Measurements from ENCODE around the gene GNL2. TPM values are rescaled to one million over a fixed set of nuclear protein-coding genes. Genes with fewer than 3 reads are reported as not detected.

The GNL2 gene
- total RNA-seq, 4 donors from 2014 or later = 27.8 to 67.5 (median 44.2) TPM

DNA sequence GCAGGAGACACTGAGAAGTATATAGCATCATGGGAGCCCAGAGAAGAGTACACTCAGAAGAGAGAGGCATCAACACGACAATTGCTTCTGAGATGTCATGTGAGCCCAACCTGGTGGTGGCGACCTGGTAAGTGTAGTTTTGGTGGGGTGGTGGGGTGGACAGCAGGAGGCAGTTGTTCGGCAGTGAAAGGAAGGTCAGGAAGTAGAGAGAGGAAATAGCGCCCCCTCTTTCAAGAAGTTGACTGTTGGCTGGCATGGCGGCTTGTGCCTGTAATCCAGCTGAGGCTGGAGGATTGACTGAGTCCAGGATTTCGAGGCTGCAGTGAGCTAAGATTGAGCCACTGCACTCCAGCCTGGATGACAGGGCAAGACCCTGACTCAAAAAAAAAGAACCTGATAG, 26.4 kb upstream of the GNL2 start:
- 40 to 46% methylated on average over 6 of the region's 6 CpGs for WGBS, 2 donors
- no peak for DNase-seq (ENCODE audit: low spot score in 2 of 2)
- no peaks in the 10 kb centered on the region for H3K9me3 ChIP-seq
- H3K27ac ChIP-seq = no peak overlapping the region
- H3K36me3 ChIP-seq = no peaks in the 10 kb centered on the region
- peaks cover 0 to 66% of the 10 kb centered on the region in 2 donors for H3K27me3 ChIP-seq
- no peaks in the 10 kb centered on the region for H3K4me1 ChIP-seq
- H3K4me3 ChIP-seq = no peak overlapping the region
- TF ChIP-seq, protein P1, sequence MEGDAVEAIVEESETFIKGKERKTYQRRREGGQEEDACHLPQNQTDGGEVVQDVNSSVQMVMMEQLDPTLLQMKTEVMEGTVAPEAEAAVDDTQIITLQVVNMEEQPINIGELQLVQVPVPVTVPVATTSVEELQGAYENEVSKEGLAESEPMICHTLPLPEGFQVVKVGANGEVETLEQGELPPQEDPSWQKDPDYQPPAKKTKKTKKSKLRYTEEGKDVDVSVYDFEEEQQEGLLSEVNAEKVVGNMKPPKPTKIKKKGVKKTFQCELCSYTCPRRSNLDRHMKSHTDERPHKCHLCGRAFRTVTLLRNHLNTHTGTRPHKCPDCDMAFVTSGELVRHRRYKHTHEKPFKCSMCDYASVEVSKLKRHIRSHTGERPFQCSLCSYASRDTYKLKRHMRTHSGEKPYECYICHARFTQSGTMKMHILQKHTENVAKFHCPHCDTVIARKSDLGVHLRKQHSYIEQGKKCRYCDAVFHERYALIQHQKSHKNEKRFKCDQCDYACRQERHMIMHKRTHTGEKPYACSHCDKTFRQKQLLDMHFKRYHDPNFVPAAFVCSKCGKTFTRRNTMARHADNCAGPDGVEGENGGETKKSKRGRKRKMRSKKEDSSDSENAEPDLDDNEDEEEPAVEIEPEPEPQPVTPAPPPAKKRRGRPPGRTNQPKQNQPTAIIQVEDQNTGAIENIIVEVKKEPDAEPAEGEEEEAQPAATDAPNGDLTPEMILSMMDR (IDR thresholded peaks at IDR 0.05) = no peak
- TF ChIP-seq POLR2A (IDR thresholded peaks at IDR 0.05) (no peak), EP300 (IDR thresholded peaks at IDR 0.05) (no peak)

DNA sequence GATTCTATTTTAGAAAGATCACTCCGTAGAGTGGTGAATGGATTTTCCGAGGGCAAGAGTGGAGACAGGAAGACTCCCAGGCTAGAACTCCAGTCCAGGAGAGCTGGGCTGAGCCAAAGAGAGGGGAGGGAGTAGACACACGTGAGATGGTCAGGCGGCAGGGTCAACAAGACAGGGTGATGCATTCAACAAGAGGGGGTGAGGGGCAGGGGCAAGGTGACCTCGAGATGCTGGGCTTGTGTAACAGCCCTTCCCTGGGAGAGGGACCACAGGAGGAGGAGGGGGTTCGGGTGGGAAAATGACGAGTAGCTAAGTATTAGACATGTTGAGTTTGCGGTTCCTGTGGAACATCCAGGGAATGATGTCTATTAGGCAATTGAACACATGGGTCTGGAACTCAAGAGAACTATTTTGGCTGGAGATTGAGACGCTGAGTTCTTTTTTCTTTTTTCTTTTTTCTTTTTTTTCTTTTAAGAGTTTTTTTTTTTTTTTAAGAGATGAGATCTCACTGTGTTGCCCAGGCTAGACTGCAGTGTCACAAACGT, 25.7 kb upstream of the GNL2 start:
- Histone ChIP-seq H3K4me1 (no peaks in the 10 kb centered on the region), H3K36me3 (no peaks in the 10 kb centered on the region), H3K27me3 (peaks cover 0 to 66% of the 10 kb centered on the region in 2 donors), H3K27ac (no peak overlapping the region), H3K4me3 (no peak overlapping the region), H3K9me3 (no peaks in the 10 kb centered on the region)
- WGBS, 2 donors = 59 to 60% methylated on average over 10 of the region's 10 CpGs
- TF ChIP-seq, protein P1 (IDR thresholded peaks at IDR 0.05) = no peak
- no peak for TF ChIP-seq POLR2A (IDR thresholded peaks at IDR 0.05)
- TF ChIP-seq EP300 (IDR thresholded peaks at IDR 0.05) = no peak
- DNase-seq (ENCODE audit: low spot score in 2 of 2) = no peak

DNA sequence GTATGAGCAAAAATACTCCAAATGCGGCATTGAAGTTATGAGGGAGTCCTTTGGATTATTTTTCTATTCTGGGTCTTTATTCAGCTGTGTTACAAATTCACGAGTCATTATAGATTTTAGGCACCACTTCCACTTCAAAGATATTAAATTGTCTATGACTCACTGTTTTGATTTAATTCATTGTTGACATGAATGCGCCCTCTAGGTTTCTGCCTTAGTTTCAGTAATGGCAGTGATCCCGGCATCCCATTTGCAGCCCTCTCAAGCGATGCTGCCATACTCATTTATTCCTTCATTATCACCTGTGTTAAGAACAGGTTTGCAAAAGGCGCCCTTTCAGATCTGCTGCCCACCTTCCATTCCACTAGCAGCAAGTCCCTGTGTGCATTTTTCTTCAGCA, 25.0 kb upstream of the GNL2 start:
- 81 to 83% methylated on average over 6 of the region's 6 CpGs for WGBS, 2 donors
- no peak overlapping the region for H3K27ac ChIP-seq

DNA sequence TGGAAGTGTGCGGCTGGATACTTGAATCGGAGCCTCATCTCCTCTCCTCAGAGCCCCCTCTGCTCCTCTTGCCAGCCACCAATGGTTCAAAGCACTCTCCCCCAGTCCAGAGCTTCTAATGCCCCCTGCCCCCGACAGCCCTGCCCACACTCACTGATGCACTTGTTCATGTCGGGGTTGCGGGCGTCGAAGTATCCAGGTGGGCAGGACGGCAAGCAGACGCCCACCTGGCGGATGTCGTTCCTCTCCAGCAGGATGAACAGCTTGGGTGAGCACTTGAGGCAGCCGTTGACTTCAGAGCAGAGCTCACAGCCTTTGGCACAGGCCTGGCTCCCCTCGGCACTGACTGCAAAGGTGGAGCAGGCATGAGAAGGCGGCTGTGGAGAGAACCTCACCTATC, 20.6 kb upstream of the GNL2 start:
- Histone ChIP-seq H3K27ac (no peak overlapping the region), H3K27me3 (peaks cover 0 to 54% of the 10 kb centered on the region in 2 donors), H3K4me1 (no peaks in the 10 kb centered on the region), H3K4me3 (no peak overlapping the region), H3K36me3 (no peaks in the 10 kb centered on the region), H3K9me3 (no peaks in the 10 kb centered on the region)
- DNase-seq (ENCODE audit: low spot score in 2 of 2) = no peak
- TF ChIP-seq EP300 (IDR thresholded peaks at IDR 0.05) = no peak
- TF ChIP-seq POLR2A (IDR thresholded peaks at IDR 0.05) = no peak
- TF ChIP-seq, protein P1 (IDR thresholded peaks at IDR 0.05) = no peak
- 69 to 80% methylated on average over 10 to 14 of the region's 14 CpGs for WGBS, 2 donors

More for the DNA sequence above, 25.0 kb upstream of the GNL2 start:
- Histone ChIP-seq H3K4me3 (no peak overlapping the region), H3K4me1 (no peaks in the 10 kb centered on the region), H3K9me3 (no peaks in the 10 kb centered on the region), H3K36me3 (no peaks in the 10 kb centered on the region), H3K27me3 (peaks cover 0 to 66% of the 10 kb centered on the region in 2 donors)
- TF ChIP-seq, protein P1 (IDR thresholded peaks at IDR 0.05) = no peak
- TF ChIP-seq POLR2A (IDR thresholded peaks at IDR 0.05) (no peak), EP300 (IDR thresholded peaks at IDR 0.05) (no peak)
- no peak for DNase-seq (ENCODE audit: low spot score in 2 of 2)

DNA sequence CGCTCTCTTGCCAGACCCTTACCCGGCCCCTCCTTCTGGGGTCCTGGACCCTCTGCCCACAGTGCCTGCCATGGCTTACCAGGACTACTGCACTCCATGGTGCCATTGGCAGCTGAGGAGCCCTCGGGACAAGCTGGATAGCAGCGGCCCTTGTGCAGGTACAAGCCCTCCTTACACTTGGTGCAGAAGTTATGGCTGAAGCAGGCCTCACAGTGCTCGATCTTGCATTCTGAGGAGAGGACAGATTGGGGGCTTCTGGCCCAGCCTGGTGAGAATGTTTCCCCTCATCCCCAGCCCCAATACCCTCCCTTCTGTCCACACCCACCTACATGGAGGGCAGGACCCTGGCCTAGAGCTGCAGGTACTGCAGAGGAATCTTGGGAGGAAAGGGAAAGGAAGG, 18.4 kb upstream of the GNL2 start:
- H3K36me3 ChIP-seq = no peaks in the 10 kb centered on the region
- no peak for TF ChIP-seq POLR2A (IDR thresholded peaks at IDR 0.05)
- TF ChIP-seq, protein P1 (IDR thresholded peaks at IDR 0.05) = no peak
- TF ChIP-seq EP300 (IDR thresholded peaks at IDR 0.05) = no peak
- no peak overlapping the region for H3K4me3 ChIP-seq
- DNase-seq (ENCODE audit: low spot score in 2 of 2) = no peak
- H3K4me1 ChIP-seq = no peaks in the 10 kb centered on the region
- 77% methylated on average over 5 of the region's 5 CpGs for WGBS, 2 donors
- H3K27me3 ChIP-seq = peaks cover 0 to 38% of the 10 kb centered on the region in 2 donors
- no peaks in the 10 kb centered on the region for H3K9me3 ChIP-seq
- no peak overlapping the region for H3K27ac ChIP-seq

All from tibial nerve (tissue), 4 donors.